HG03354 (cell line): ENCODE results near the gene MRC2.
"Not testable (repeated sequence)": the region's sequence is repeated elsewhere in the genome, so short reads cannot be mapped to it uniquely, and the experiment has no call there.

Source experiments
- ATAC-seq: cut with Tn5 transposase; IDR thresholded peaks from one replicate; pipeline ENCODE4 v1.9.1; 2021; ENCODE audit warnings: mild to moderate bottlenecking; ENCODE audit not compliant: unreplicated experiment, poor library complexity, severe bottlenecking

The MRC2 gene

GRCh38 chr17:62612289-62612688, 15.2 kb upstream of the MRC2 start:
- ATAC-seq = not testable (repeated sequence)

- not testable (repeated sequence) for ATAC-seq
Observed at GRCh38 chr17:62613095-62613494, 14.4 kb upstream of the MRC2 start.

GRCh38 chr17:62614142-62614541, 13.3 kb upstream of the MRC2 start:
- no peak for ATAC-seq

- ATAC-seq = no peak
Observed at GRCh38 chr17:62615503-62615902, 12.0 kb upstream of the MRC2 start.

GRCh38 chr17:62616993-62617893, 10.2 kb upstream of the MRC2 start:
- ATAC-seq = no peak

GRCh38 chr17:62617894-62618472, 9.5 kb upstream of the MRC2 start:
- ATAC-seq = no peak

GRCh38 chr17:62618647-62619416, 8.6 kb upstream of the MRC2 start:
- no peak for ATAC-seq

- no peak for ATAC-seq
Observed at GRCh38 chr17:62619417-62620155, 7.9 kb upstream of the MRC2 start.

GRCh38 chr17:62621223-62621622, 6.2 kb upstream of the MRC2 start:
- ATAC-seq = no peak

- ATAC-seq = no peak
Observed at GRCh38 chr17:62625184-62625869, 2.1 kb upstream of the MRC2 start.

- no peak for ATAC-seq
Observed at GRCh38 chr17:62625870-62626200, 1.6 kb upstream of the MRC2 start.

- no peak for ATAC-seq
Observed at GRCh38 chr17:62626719-62627218, 701 bp upstream of the MRC2 start.

- no peak for ATAC-seq
Observed at GRCh38 chr17:62627904-62628633, 599 bp downstream of the MRC2 start.

- ATAC-seq = no peak
Observed at GRCh38 chr17:62628831-62629555, 1.5 kb downstream of the MRC2 start.

- no peak for ATAC-seq
Observed at GRCh38 chr17:62629556-62630364, 2.3 kb downstream of the MRC2 start.

- ATAC-seq = no peak
Observed at GRCh38 chr17:62630365-62631085, 3.1 kb downstream of the MRC2 start.
